ENCODE data around the gene LMNB1.
"Not testable (repeated sequence)": the region's sequence is repeated elsewhere in the genome, so short reads cannot be mapped to it uniquely, and the experiment has no call there.

DNA sequence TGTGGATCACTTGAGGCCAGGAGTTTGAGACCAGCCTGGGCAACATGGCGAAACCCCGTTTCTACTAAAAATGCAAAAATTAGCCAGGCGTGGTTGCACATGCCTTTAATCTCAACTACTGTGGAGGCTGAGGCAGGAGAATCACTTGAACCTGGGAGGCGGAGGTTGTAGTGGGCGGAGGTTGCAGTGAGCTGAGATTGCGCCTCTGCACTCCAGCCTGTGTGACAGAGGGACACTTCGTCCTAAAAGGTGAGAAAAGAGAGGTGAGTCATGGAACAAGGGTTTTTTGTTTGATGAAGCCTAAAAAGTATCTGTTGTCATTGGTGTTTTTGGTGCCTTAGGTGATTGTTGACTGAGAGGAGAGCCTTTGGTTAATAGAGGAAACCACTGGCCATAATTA lies 11.5 kb downstream of the LMNB1 start:
- TF ChIP-seq, protein P1, sequence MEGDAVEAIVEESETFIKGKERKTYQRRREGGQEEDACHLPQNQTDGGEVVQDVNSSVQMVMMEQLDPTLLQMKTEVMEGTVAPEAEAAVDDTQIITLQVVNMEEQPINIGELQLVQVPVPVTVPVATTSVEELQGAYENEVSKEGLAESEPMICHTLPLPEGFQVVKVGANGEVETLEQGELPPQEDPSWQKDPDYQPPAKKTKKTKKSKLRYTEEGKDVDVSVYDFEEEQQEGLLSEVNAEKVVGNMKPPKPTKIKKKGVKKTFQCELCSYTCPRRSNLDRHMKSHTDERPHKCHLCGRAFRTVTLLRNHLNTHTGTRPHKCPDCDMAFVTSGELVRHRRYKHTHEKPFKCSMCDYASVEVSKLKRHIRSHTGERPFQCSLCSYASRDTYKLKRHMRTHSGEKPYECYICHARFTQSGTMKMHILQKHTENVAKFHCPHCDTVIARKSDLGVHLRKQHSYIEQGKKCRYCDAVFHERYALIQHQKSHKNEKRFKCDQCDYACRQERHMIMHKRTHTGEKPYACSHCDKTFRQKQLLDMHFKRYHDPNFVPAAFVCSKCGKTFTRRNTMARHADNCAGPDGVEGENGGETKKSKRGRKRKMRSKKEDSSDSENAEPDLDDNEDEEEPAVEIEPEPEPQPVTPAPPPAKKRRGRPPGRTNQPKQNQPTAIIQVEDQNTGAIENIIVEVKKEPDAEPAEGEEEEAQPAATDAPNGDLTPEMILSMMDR (conservative IDR thresholded peaks at IDR 0.05; ENCODE audit: low read length), result not testable (repeated sequence)
- TF ChIP-seq EZH2phosphoT487 (IDR thresholded peaks at IDR 0.05; ENCODE audit: borderline replicate concordance, low read depth, low read length), result not testable (repeated sequence)
